Chondrocyte (in vitro differentiated cells): ENCODE data around the gene KRTAP4-12. TPM values are rescaled to one million over a fixed set of nuclear protein-coding genes. Genes with fewer than 3 reads are reported as not detected.

Experiments
- DNase-seq: peaks from one replicate; pipeline ENCODE4 v3.0.0; 2021; ENCODE audit warnings: mixed read lengths, low spot score
- H3K27ac Mint-ChIP-seq: one replicate; pipeline ENCODE4 v1.8.0; 2021; ENCODE audit warnings: mild to moderate bottlenecking, moderate library complexity, mixed read lengths; ENCODE audit not compliant: unreplicated experiment
- H3K27me3 Mint-ChIP-seq: 2 replicates; pipeline ENCODE4 v1.8.0; 2021; ENCODE audit warnings: low read depth, mixed read lengths
- H3K36me3 Mint-ChIP-seq: 2 replicates; pipeline ENCODE4 v1.8.0; 2021; ENCODE audit warnings: low read depth, mixed read lengths
- H3K4me1 Mint-ChIP-seq: 2 replicates; pipeline ENCODE4 v1.8.0; 2021; ENCODE audit warnings: low read depth, mild to moderate bottlenecking, mixed read lengths
- H3K4me3 Mint-ChIP-seq: one replicate; pipeline ENCODE4 v1.8.0; 2021; ENCODE audit warnings: mild to moderate bottlenecking, moderate library complexity, mixed read lengths; ENCODE audit not compliant: unreplicated experiment
- H3K9me3 Mint-ChIP-seq: 2 replicates; pipeline ENCODE4 v1.8.0; 2021; ENCODE audit warnings: low read depth, mixed read lengths
- CTCF ChIP-seq: fragments of 200-600 bp; sonication (generic); IDR thresholded peaks from 2 replicates; pipeline ENCODE4 v1.5.0; 2021; ENCODE audit warnings: antibody characterized with exemption, mild to moderate bottlenecking, moderate library complexity
- total RNA-seq: library from RNA; stranded (reverse); gene quantifications from 3 replicates; pipeline ENCODE4 v1.2.1, GENCODE V29; 2021

The KRTAP4-12 gene
- total RNA-seq, 1 donor from 2014 or later: not detected

- Mint-ChIP-seq H3K27ac (peak overlapping the region; percentile 67), H3K9me3 (no peaks in the 10 kb centered on the region), H3K4me3 (no peak overlapping the region), H3K36me3 (no peaks in the 10 kb centered on the region), H3K4me1 (peaks cover 24% of the 10 kb centered on the region), H3K27me3 (no peaks in the 10 kb centered on the region)
- no peak for DNase-seq
- TF ChIP-seq CTCF: no peak
These were observed 41.4 kb downstream of the KRTAP4-12 start for GRCh38 chr17:41082626-41083025.

- Mint-ChIP-seq H3K4me1 (peaks cover under 1% of the 10 kb centered on the region), H3K4me3 (no peak overlapping the region), H3K27me3 (no peaks in the 10 kb centered on the region), H3K9me3 (no peaks in the 10 kb centered on the region), H3K36me3 (no peaks in the 10 kb centered on the region), H3K27ac (no peak overlapping the region)
- TF ChIP-seq CTCF: no peak
- no peak for DNase-seq
These were observed 47.2 kb downstream of the KRTAP4-12 start for GRCh38 chr17:41076788-41077187.

GRCh38 chr17:41073676-41074075, 50.3 kb downstream of the KRTAP4-12 start:
- H3K4me1 Mint-ChIP-seq: no peaks in the 10 kb centered on the region
- no peaks in the 10 kb centered on the region for H3K9me3 Mint-ChIP-seq
- H3K27ac Mint-ChIP-seq: no peak overlapping the region
- no peak for TF ChIP-seq CTCF
- H3K4me3 Mint-ChIP-seq: no peak overlapping the region
- DNase-seq: no peak
- no peaks in the 10 kb centered on the region for H3K36me3 Mint-ChIP-seq
- H3K27me3 Mint-ChIP-seq: no peaks in the 10 kb centered on the region

Other genes with a start within 250 kb of the KRTAP4-12 start
- not detected in 3 replicates for gene KRT20, start 238.9 kb downstream of the KRTAP4-12 start, total RNA-seq
- not detected in 3 replicates for gene KRT23, start 186.5 kb downstream of the KRTAP4-12 start, total RNA-seq
- not detected in 3 replicates for gene KRT39, start 157.2 kb downstream of the KRTAP4-12 start, total RNA-seq
- not detected in 3 replicates for gene KRT40, start 139.9 kb downstream of the KRTAP4-12 start, total RNA-seq
- not detected in 3 replicates for gene KRTAP3-3, start 130.0 kb downstream of the KRTAP4-12 start, total RNA-seq
- not detected in 3 replicates for gene KRTAP3-2, start 124.3 kb downstream of the KRTAP4-12 start, total RNA-seq
- not detected in 3 replicates for gene KRTAP3-1, start 115.1 kb downstream of the KRTAP4-12 start, total RNA-seq
- gene KRTAP1-5, start 97.0 kb downstream of the KRTAP4-12 start, total RNA-seq: not detected in 3 replicates
- gene KRTAP1-4, start 94.0 kb downstream of the KRTAP4-12 start, total RNA-seq: not detected in 3 replicates
- gene KRTAP1-3, start 89.3 kb downstream of the KRTAP4-12 start, total RNA-seq: not detected in 3 replicates
- gene KRTAP1-1, start 82.7 kb downstream of the KRTAP4-12 start, total RNA-seq: not detected in 3 replicates
- gene KRTAP2-1, start 76.9 kb downstream of the KRTAP4-12 start, total RNA-seq: not detected in 3 replicates
- not detected in 3 replicates for gene KRTAP2-2, start 69.0 kb downstream of the KRTAP4-12 start, total RNA-seq
- not detected in 3 replicates for gene KRTAP2-3, start 64.1 kb downstream of the KRTAP4-12 start, total RNA-seq
- not detected in 3 replicates for gene KRTAP2-4, start 58.3 kb downstream of the KRTAP4-12 start, total RNA-seq
- gene KRTAP4-7, start 40.0 kb downstream of the KRTAP4-12 start, total RNA-seq: not detected in 3 replicates
- not detected in 3 replicates for gene KRTAP4-8, start 26.0 kb downstream of the KRTAP4-12 start, total RNA-seq
- gene KRTAP4-16, start 22.0 kb downstream of the KRTAP4-12 start, total RNA-seq: not detected in 3 replicates
- not detected in 3 replicates for gene KRTAP4-9, start 18.8 kb downstream of the KRTAP4-12 start, total RNA-seq
- gene KRTAP4-11, start 5.8 kb downstream of the KRTAP4-12 start, total RNA-seq: not detected in 3 replicates
- gene KRTAP4-6, start 16.4 kb upstream of the KRTAP4-12 start, total RNA-seq: not detected in 3 replicates
- gene KRTAP4-5, start 25.6 kb upstream of the KRTAP4-12 start, total RNA-seq: not detected in 3 replicates
- not detected in 3 replicates for gene KRTAP4-4, start 36.6 kb upstream of the KRTAP4-12 start, total RNA-seq
- gene KRTAP4-3, start 44.0 kb upstream of the KRTAP4-12 start, total RNA-seq: not detected in 3 replicates
- not detected in 3 replicates for gene KRTAP4-2, start 54.0 kb upstream of the KRTAP4-12 start, total RNA-seq
- not detected in 3 replicates for gene KRTAP4-1, start 60.7 kb upstream of the KRTAP4-12 start, total RNA-seq
- not detected in 3 replicates for gene KRTAP9-1, start 65.7 kb upstream of the KRTAP4-12 start, total RNA-seq
- not detected in 3 replicates for gene KRTAP9-2, start 102.5 kb upstream of the KRTAP4-12 start, total RNA-seq
- gene KRTAP9-3, start 108.3 kb upstream of the KRTAP4-12 start, total RNA-seq: not detected in 3 replicates
- not detected in 3 replicates for gene KRTAP9-8, start 113.8 kb upstream of the KRTAP4-12 start, total RNA-seq
- gene KRTAP9-4, start 125.5 kb upstream of the KRTAP4-12 start, total RNA-seq: not detected in 3 replicates
- gene KRTAP9-9, start 131.2 kb upstream of the KRTAP4-12 start, total RNA-seq: not detected in 3 replicates
- not detected in 3 replicates for gene KRTAP9-6, start 141.2 kb upstream of the KRTAP4-12 start, total RNA-seq
- gene KRTAP9-7, start 151.5 kb upstream of the KRTAP4-12 start, total RNA-seq: not detected in 3 replicates
- gene KRTAP29-1, start 178.7 kb upstream of the KRTAP4-12 start, total RNA-seq: not detected in 3 replicates
- gene KRTAP16-1, start 185.1 kb upstream of the KRTAP4-12 start, total RNA-seq: not detected in 3 replicates
- not detected in 3 replicates for gene KRTAP17-1, start 191.5 kb upstream of the KRTAP4-12 start, total RNA-seq
- not detected in 3 replicates for gene KRT33A, start 226.6 kb upstream of the KRTAP4-12 start, total RNA-seq
- not detected in 3 replicates for gene KRT33B, start 245.6 kb upstream of the KRTAP4-12 start, total RNA-seq